H1 (cell line): ENCODE data around the gene ARTN.

Source experiments
- ATF2 ChIP-seq: IDR thresholded peaks from 2 replicates; pipeline ENCODE4 v1.6.1; 2012; ENCODE audit warnings: low read length, inconsistent platforms
- CBX5 ChIP-seq: fragments of 300-800, 300-1000 bp; sonication (generic); IDR thresholded peaks from 2 replicates; pipeline ENCODE4 v1.7.1; 2016; ENCODE audit warnings: antibody characterized with exemption, low read length, low read depth
- CHD2 ChIP-seq: IDR thresholded peaks from 2 replicates; pipeline ENCODE4 v1.6.1; 2012; ENCODE audit warnings: low read length, improper control_type of control experiment
- CREB1 ChIP-seq: IDR thresholded peaks from 2 replicates; pipeline ENCODE4 v1.6.1; 2012; ENCODE audit warnings: inconsistent platforms
- CTCF ChIP-seq, 3 experiments: IDR thresholded peaks; 1 replicate in 2 of 3; 2 replicates in 1 of 3; pipeline versions ENCODE4 v1.5.1 to v1.6.1; 2011; ENCODE audit warnings: low read length in 3 of 3, mild to moderate bottlenecking in 3 of 3, inconsistent platforms in 2 of 3, low read depth in 1 of 3, moderate library complexity in 1 of 3; ENCODE audit not compliant: insufficient read depth in 1 of 3; ENCODE audit errors: control extremely low read depth in 1 of 3
- GABPA ChIP-seq: IDR thresholded peaks from 2 replicates; pipeline ENCODE4 v1.6.1; 2011; ENCODE audit warnings: mild to moderate bottlenecking, low read length, moderate library complexity, borderline replicate concordance; ENCODE audit not compliant: insufficient read depth
- GTF2F1 ChIP-seq: IDR thresholded peaks from 2 replicates; pipeline ENCODE4 v1.6.1; 2012; ENCODE audit warnings: low read depth, low read length, improper control_type of control experiment, borderline replicate concordance
- KDM1A ChIP-seq: fragments of 200-600, 300-600 bp; sonication (generic); IDR thresholded peaks from 2 replicates; pipeline ENCODE4 v1.7.1; 2016; ENCODE audit warnings: mild to moderate bottlenecking, low read length, borderline replicate concordance
- POLR2A ChIP-seq, 2 experiments: IDR thresholded peaks; 1 replicate in 1 of 2; 2 replicates in 1 of 2; pipeline ENCODE4 v1.6.1; 2011; ENCODE audit warnings: low read depth in 2 of 2, low read length in 2 of 2, mild to moderate bottlenecking in 2 of 2; ENCODE audit errors: control extremely low read depth in 1 of 2
- POLR2AphosphoS5 ChIP-seq: IDR thresholded peaks from 2 replicates; pipeline ENCODE4 v1.6.1; 2011; ENCODE audit warnings: low read depth, low read length
- RAD21 ChIP-seq, 2 experiments: IDR thresholded peaks in 1 of 2; conservative IDR thresholded peaks in 1 of 2; 2 replicates each; pipeline ENCODE4 v1.6.1; 2011; ENCODE audit warnings: low read depth in 2 of 2, low read length in 2 of 2, improper control_type of control experiment in 1 of 2, inconsistent platforms in 1 of 2, mild to moderate bottlenecking in 1 of 2, moderate library complexity in 1 of 2
- SIRT6 ChIP-seq: IDR thresholded peaks from one replicate; pipeline ENCODE4 v1.7.1; 2012; ENCODE audit warnings: low read length, inconsistent platforms
- SP2 ChIP-seq: IDR thresholded peaks from 2 replicates; pipeline ENCODE4 v1.6.1; 2012; ENCODE audit warnings: mild to moderate bottlenecking, low read length, inconsistent platforms

- TF ChIP-seq CREB1 (0 out of 2 replicates have a peak, but pooled peaks have one; percentile 16), GABPA (no peak), GTF2F1 (no peak), CTCF (IDR thresholded peaks at IDR 0.05; ENCODE audit: control extremely low read depth in 1 of 3, insufficient read depth in 1 of 3, low read depth in 1 of 3, low read length in 3 of 3) (peak in 2 of 3 experiments; percentile 97 to 98; a peak in 3 of 4 replicates), SP2 (no peak), RAD21 (IDR thresholded peaks at IDR 0.05 in 1 of 2, conservative IDR thresholded peaks at IDR 0.05 in 1 of 2; ENCODE audit: low read depth in 2 of 2, low read length in 2 of 2) (peak; percentile 92 to 97), KDM1A (no peak), CHD2 (no peak), POLR2A (IDR thresholded peaks at IDR 0.05; ENCODE audit: control extremely low read depth in 1 of 2, low read depth in 2 of 2, low read length in 2 of 2) (no peak), POLR2AphosphoS5 (no peak), ATF2 (peak; percentile 69; the same call in 1 of the 2 replicates), CBX5 (no peak), SIRT6 (no peak)
These were observed 742 bp downstream of the ARTN start for GRCh38 chr1:43934101-43934985.
